ENCODE results near the gene MKNK1. TPM values are rescaled to one million over a fixed set of nuclear protein-coding genes. Genes with fewer than 3 reads are reported as not detected.

The MKNK1 gene
- total RNA-seq, result 10 to 100 TPM; 58.9 to 59.6 TPM

DNA sequence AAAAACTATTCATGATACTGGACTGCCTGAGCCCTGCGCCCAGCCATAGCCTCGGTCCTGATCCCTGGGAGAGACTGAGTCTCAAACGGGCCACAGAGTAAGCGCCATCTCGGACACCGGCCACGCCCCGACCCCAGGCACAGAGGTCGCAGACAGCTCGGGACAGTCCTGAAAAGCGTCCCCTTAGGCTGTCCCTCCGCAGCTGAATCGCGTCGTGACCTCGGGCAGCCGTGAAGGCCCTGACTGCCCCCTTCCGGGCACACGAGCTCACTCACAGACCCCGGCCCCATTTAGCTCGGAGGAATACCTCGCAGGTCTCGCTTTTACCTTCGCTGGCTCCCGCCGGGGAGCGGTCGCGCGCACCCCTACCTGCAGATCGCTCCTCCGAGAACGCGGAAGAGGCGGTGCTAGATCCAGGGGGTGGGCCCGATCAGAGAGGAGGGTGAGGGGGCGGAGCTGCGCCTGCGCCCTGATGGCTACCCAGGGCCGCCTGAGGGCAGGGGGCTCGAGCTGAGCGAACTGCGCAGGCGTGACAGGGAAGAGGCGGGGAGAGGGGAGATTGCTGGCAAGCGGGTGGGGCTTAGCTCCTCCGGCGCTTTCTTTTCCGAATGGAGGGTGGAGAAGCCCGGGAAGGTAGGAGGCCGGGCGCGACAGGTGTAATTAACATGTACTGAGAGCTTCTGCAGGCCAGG lies at the start of gene MKNK1:
MKNK1 (minus strand) TSS at position 411 of the 692 bp plus-strand sequence. CDS start 20,941 bp downstream, outside the sequence.

GRCh38 chr1:46616277-46617107 lies 12.4 kb upstream of the MKNK1 start, which contains the start of gene MOB3C:
Gene MOB3C (minus strand): TSS chr1:46616811. CDS start chr1:46613321, 3,490 bp downstream.

DNA sequence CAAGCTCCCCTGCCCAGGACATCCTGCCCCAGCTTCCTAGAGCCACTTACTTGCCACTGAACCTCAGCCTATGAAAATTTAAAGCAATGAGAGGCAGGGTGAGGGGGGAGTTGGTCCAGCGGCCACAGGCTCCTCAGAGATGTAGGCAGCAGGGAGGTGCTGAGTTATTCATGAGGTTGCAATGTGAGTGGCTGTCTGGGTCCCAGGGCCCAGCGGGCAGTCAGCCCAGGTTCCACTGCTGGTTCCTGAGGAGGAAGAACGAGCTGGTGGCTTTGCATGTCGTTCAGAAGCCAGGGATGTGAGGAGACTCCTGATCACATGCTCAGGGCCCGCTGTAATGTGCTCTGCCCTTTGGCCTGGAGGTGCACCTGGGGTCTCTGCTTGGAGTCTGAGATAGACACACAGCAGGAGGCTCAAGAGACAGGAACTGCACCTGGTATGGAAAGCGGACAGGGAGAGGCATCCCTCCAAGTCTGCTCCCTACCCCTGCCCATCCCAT lies 52.4 kb downstream of the MKNK1 start, which contains the start of gene KNCN:
KNCN (minus strand) TSS at position 51 of the 499 bp plus-strand sequence. CDS start 432 bp downstream, outside the sequence.

Other genes with a start within 250 kb of the MKNK1 start
- gene FAAH, start 210.0 kb downstream of the MKNK1 start, total RNA-seq, result 1 to 10 TPM; 3.5 to 6.2 TPM
- gene DMBX1, start 114.4 kb downstream of the MKNK1 start, total RNA-seq, result under 1 TPM in 1 of 2 experiments, not detected in 1; 0.10 TPM
- gene KNCN, start 52.6 kb downstream of the MKNK1 start, total RNA-seq, result not detected
- gene MOB3C, start 12.5 kb upstream of the MKNK1 start, total RNA-seq, result 10 to 100 TPM; 22.3 to 22.4 TPM
- 10 to 100 TPM; 37.2 to 41.3 TPM for gene ATPAF1, start 64.1 kb upstream of the MKNK1 start, total RNA-seq
- not detected for gene TEX38, start 67.6 kb upstream of the MKNK1 start, total RNA-seq
- 10 to 100 TPM; 79.2 to 80.1 TPM for gene EFCAB14, start 114.8 kb upstream of the MKNK1 start, total RNA-seq
- gene CYP4B1, start 194.8 kb upstream of the MKNK1 start, total RNA-seq, result not detected

Data from activated naive CD4-positive, alpha-beta T cell treated with anti-CD3 and anti-CD28 coated beads, Interleukin-2, amount 10 ng/mL, durations not matched to agents 5 hours and 36 hours (primary cell).